Measurements from ENCODE around the gene ZNF3.

The ZNF3 gene

DNA sequence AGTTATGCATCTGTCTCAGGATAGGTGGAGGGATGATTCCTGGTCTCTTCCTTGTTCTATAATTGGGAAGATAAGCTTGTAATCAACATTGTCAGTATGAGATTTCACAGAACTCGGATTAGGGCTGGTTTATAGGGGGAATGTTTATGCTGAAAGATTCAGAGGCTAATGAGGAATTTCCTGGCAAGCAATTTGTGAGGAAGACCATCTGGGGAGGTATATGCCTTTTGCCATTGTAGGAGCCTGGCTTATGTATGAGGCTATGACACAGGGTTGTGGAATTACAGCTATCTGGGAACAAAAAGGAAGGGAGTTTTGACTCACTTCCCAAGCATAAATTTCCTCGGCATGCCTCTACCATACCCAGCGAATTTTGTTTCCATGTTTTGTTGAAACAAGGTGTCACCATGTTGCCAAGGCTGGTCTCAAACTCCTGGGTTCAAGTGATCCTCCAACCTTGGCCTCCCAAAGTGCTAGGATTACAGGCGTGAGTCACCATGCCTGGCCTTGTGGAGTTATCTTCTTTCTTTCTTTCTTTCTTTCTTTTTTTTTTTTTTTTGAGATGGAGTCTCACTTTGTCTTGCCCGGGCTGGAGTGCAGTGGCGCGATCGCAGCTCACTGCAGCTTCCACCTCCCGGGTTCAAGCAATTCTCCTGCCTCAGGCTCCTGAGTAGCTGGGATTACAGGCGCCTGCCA is 5.7 kb upstream of the ZNF3 start:
- no peak for DNase-seq

- no peak for DNase-seq
These were observed 4.0 kb upstream of the ZNF3 start for GRCh38 chr7:100085515-100085914.

GRCh38 chr7:100082978-100083377 is 1.5 kb upstream of the ZNF3 start:
- no peak for DNase-seq

DNA sequence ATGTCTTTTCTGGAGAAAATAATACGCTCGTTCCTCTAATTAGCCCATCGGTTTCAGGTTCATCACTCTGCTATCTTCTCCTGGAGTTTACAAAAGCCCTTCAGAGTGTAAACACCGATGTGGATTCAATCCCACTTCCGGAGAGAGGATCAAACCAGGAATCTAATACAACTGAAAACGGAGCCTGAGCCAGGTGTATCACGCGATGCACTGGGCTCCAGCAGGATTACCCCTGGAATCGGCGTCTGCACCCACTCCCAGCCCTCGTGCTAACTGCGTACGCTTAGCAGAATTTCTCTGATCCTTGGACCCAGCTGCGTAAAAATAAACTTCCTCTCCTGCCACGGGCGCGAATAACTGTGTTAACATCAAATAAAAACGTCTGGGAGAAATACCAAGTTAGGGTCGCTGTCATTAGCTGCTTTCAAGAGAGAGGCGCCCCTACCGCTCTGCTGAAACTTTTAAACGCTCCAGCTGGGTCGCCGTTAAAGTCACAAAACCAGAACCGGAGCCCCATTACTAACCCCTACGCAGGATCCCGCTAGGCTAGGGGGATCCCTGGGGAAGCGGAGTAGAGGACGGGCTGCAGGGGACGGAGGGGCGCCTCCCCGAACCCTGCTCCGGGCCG is 502 bp downstream of the ZNF3 start:
- peak; percentile 17 for DNase-seq

DNA sequence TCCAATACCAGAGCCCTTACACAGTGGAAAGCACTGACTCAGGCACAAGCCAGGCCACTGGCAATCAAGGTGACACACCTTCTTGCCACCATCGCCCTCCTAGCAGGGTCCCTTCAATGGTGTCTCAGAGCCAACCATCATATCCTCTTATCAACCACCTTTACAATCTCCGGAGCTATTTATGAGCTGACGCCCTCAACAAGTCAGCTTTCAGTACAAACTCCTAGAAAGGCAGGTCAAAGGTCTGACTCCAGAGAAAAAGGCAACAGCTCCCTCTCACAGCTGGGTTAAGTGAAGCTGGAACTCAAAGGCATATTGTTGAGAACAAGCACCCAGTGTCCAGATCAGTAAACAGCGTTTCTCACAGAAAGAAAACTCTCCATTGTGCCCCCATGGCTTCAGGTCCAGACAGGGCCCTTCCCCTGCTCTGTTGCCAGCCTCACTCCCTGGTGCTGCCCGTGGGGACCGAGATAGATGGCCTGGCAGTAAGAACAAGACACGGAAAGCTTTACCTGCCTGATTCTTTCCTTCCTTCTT is 2.4 kb downstream of the ZNF3 start:
- DNase-seq: no peak

GRCh38 chr7:100077205-100077604 is 4.3 kb downstream of the ZNF3 start:
- no peak for DNase-seq

DNA sequence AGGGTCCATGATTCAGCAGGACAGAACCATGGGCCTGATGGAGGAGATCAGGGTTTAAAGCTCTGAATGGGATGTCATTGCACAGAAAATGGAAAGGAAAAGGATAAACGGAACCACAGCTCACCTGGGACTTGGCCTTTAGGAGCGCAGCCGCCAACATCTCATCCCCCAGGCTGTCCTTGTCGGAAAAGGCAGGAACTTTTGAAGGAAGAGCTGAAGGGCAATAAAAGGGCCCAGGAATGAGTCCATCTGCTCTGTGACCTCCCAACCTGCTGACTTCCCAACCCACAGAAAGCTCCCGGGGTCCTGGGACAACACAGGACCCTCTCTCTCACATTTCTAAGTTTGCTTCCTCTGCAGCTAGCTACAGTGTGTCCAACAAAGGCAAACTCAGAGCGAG is 6.1 kb downstream of the ZNF3 start:
- no peak for DNase-seq

- DNase-seq: no peak
These were observed 6.7 kb downstream of the ZNF3 start for GRCh38 chr7:100074841-100075240.

- DNase-seq: no peak
These were observed 9.1 kb downstream of the ZNF3 start for GRCh38 chr7:100072462-100072861.

- no peak for DNase-seq
These were observed 10.4 kb downstream of the ZNF3 start for GRCh38 chr7:100071018-100071723.

DNA sequence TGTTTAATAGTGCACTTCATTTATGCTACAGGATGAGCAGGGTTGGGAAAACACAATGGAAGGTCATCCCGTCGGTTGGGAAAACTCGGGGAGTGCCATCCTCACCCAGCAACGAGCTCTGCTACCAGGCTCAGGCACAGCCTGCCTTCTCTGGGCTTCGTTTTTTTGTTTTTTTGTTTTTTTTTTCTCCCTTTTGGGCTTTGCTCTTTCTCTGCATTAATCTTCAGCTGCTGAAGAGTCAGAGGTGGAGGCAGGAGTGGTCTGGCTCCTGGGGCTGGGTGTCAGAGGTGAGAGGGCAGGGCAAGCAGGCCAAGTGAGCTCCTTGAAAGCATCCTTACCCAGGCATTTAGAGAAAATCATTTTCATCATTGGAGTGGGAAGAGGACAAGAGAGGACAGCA is 11.5 kb downstream of the ZNF3 start:
- no peak for DNase-seq

DNA sequence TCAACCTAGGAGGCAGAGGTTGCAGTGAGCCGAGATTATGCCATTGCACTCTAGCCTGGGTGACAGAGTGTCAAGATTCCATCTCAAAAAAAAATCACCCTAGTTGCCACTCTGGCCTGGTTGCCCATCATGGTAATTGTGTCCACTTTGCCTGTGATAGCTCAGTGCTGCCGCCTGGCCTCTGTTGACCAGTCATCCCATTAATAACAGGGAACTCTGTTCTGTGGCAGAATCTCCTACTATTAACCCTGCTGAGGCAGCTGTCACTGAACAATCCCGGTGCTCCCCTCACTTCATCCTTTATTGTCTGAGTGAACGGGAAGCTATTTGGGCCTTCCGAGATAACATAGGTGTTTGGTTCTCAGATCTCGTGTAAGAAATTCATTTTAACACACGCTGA is 14.6 kb downstream of the ZNF3 start:
- no peak for DNase-seq

GRCh38 chr7:100065452-100066186 is 15.9 kb downstream of the ZNF3 start:
- DNase-seq: no peak

DNA sequence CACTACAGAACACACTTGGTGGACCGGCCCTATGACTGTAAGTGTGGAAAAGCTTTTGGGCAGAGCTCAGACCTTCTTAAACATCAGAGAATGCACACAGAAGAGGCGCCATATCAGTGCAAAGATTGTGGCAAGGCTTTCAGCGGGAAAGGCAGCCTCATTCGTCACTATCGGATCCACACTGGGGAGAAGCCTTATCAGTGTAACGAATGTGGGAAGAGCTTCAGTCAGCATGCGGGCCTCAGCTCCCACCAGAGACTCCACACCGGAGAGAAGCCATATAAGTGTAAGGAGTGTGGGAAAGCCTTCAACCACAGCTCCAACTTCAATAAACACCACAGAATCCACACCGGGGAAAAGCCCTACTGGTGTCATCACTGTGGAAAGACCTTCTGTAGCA is 17.4 kb downstream of the ZNF3 start:
- DNase-seq: no peak

- no peak for DNase-seq
These were observed 18.1 kb downstream of the ZNF3 start for GRCh38 chr7:100063376-100063775.

GRCh38 chr7:100061518-100062193 is 19.9 kb downstream of the ZNF3 start:
- no peak for DNase-seq

- DNase-seq: no peak
These were observed 22.2 kb downstream of the ZNF3 start for GRCh38 chr7:100059251-100059739.

DNA sequence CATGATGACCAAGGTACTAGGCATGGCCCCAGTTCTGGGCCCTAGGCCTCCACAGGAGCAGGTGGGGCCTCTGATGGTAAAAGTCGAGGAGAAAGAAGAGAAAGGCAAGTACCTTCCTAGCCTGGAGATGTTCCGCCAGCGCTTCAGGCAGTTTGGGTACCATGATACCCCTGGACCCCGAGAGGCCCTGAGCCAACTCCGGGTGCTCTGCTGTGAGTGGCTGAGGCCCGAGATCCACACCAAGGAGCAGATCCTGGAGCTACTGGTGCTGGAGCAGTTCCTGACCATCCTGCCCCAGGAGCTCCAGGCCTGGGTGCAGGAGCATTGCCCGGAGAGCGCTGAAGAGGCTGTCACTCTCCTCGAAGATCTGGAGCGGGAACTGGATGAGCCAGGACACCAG is 24.5 kb downstream of the ZNF3 start:
- DNase-seq: no peak

GRCh38 chr7:100053215-100053614 is 28.3 kb downstream of the ZNF3 start:
- DNase-seq: peak; percentile 36

DNA sequence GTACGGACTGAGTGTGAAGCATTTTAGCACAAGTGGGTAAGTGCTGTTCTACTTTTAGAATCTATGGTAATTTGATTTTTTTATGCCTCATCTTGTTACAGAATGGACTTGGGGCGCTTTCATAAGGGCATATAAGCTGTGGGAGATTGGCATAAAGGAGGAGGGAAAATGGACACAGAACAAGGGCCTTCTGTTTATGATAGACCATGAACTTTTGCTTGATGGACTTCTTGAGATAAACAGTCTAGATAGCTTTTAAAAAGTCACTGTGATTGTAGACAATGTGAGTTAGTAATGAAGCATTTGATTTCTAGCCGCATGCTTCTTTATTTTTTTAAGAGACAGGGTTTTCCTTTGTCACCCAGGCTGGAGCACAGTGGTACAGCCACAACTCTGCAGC is 29.9 kb downstream of the ZNF3 start:
- DNase-seq: no peak

- DNase-seq: peak; percentile 73
These were observed 31.9 kb downstream of the ZNF3 start, which contains the start of gene ZSCAN21 for GRCh38 chr7:100049441-100050291. Gene ZSCAN21 (plus strand): TSS chr7:100049774. CDS start chr7:100057007, 7,233 bp downstream.

All from NCI-H1105 treated with DMSO at 0.1 percent for 48 hours (cell line).